Activated T-cell treated with anti-CD3 and anti-CD28 coated beads, Interleukin-2, amount 50 U/mL, for 24 hours (primary cell): ENCODE measurements around the gene TRPV2.
"Not testable (repeated sequence)": the region's sequence is repeated elsewhere in the genome, so short reads cannot be mapped to it uniquely, and the experiment has no call there.

Source experiments
- DNase-seq: peaks from one replicate; pipeline ENCODE4 v3.0.0-alpha.2; 2020
- H3K27ac Mint-ChIP-seq: 2 replicates; pipeline ENCODE4 v1.8.0; 2020; ENCODE audit warnings: mild to moderate bottlenecking, mixed read lengths
- H3K27me3 Mint-ChIP-seq: 2 replicates; pipeline ENCODE4 v1.8.0; 2020; ENCODE audit warnings: mixed read lengths
- H3K36me3 Mint-ChIP-seq: 2 replicates; pipeline ENCODE4 v1.8.0; 2020; ENCODE audit warnings: low read depth, mixed read lengths
- H3K4me1 Mint-ChIP-seq: 2 replicates; pipeline ENCODE4 v1.8.0; 2020; ENCODE audit warnings: low read depth, mixed read lengths
- H3K4me3 Mint-ChIP-seq: 2 replicates; pipeline ENCODE4 v1.8.0; 2020; ENCODE audit warnings: mild to moderate bottlenecking, moderate library complexity, mixed read lengths
- H3K9me3 Mint-ChIP-seq: 2 replicates; pipeline ENCODE4 v1.8.0; 2020; ENCODE audit warnings: mixed read lengths

Gene TRPV2

GRCh38 chr17:16438173-16438556 is 22.8 kb downstream of the TRPV2 start:
- H3K4me1 Mint-ChIP-seq = peaks cover 44% of the 10 kb centered on the region
- peak overlapping the region; percentile 100 for H3K27ac Mint-ChIP-seq
- no peaks in the 10 kb centered on the region for H3K27me3 Mint-ChIP-seq
- no peaks in the 10 kb centered on the region for H3K9me3 Mint-ChIP-seq
- H3K4me3 Mint-ChIP-seq = peak overlapping the region; percentile 99
- peaks cover 60% of the 10 kb centered on the region for H3K36me3 Mint-ChIP-seq
- DNase-seq = no peak

- H3K4me1 Mint-ChIP-seq = peaks cover 46% of the 10 kb centered on the region
- no peaks in the 10 kb centered on the region for H3K27me3 Mint-ChIP-seq
- H3K36me3 Mint-ChIP-seq = peaks cover 60% of the 10 kb centered on the region
- peak; percentile 94 for DNase-seq
- H3K27ac Mint-ChIP-seq = peak overlapping the region; percentile 100
- H3K9me3 Mint-ChIP-seq = no peaks in the 10 kb centered on the region
- H3K4me3 Mint-ChIP-seq = peak overlapping the region; percentile 99
Observed at GRCh38 chr17:16438557-16439302, 23.4 kb downstream of the TRPV2 start.

- Mint-ChIP-seq H3K27me3 (no peaks in the 10 kb centered on the region), H3K4me3 (peak overlapping the region; percentile 99), H3K36me3 (peaks cover 66% of the 10 kb centered on the region), H3K4me1 (peaks cover 51% of the 10 kb centered on the region), H3K27ac (peak overlapping the region; percentile 100), H3K9me3 (no peaks in the 10 kb centered on the region)
- no peak for DNase-seq
Observed at GRCh38 chr17:16439303-16439791, 24.0 kb downstream of the TRPV2 start.

- H3K36me3 Mint-ChIP-seq = peaks cover 71% of the 10 kb centered on the region
- H3K27ac Mint-ChIP-seq = peak overlapping the region; percentile 100
- H3K4me1 Mint-ChIP-seq = peaks cover 54% of the 10 kb centered on the region
- H3K9me3 Mint-ChIP-seq = no peaks in the 10 kb centered on the region
- H3K27me3 Mint-ChIP-seq = no peaks in the 10 kb centered on the region
- peak overlapping the region; percentile 99 for H3K4me3 Mint-ChIP-seq
- DNase-seq = no peak
Observed at GRCh38 chr17:16439811-16440351, 24.5 kb downstream of the TRPV2 start.

DNA sequence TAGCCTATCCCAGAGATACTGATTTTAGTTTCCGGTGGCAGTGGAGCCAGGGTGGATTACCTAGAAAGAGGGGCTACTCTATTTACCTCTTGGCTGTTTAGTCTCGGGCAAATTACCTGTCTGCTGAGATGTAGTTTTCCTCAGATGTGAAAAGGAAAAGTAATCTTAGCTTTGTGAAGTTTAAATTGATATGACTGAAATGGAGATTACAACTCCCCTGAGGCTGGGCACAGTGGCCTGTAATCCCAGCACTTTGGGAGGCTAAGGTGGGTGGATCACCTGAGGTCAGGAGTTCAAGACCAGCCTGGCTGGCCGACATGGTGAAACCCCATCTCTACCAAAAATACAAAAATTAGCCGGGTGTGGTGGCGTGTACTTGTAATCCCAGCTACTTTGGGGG is 25.0 kb downstream of the TRPV2 start:
- Mint-ChIP-seq H3K27ac (peak overlapping the region; percentile 100), H3K4me3 (peak overlapping the region; percentile 99), H3K36me3 (peaks cover 74% of the 10 kb centered on the region), H3K4me1 (peaks cover 54% of the 10 kb centered on the region)
- not testable (repeated sequence) for H3K9me3 Mint-ChIP-seq, DNase-seq, H3K27me3 Mint-ChIP-seq

DNA sequence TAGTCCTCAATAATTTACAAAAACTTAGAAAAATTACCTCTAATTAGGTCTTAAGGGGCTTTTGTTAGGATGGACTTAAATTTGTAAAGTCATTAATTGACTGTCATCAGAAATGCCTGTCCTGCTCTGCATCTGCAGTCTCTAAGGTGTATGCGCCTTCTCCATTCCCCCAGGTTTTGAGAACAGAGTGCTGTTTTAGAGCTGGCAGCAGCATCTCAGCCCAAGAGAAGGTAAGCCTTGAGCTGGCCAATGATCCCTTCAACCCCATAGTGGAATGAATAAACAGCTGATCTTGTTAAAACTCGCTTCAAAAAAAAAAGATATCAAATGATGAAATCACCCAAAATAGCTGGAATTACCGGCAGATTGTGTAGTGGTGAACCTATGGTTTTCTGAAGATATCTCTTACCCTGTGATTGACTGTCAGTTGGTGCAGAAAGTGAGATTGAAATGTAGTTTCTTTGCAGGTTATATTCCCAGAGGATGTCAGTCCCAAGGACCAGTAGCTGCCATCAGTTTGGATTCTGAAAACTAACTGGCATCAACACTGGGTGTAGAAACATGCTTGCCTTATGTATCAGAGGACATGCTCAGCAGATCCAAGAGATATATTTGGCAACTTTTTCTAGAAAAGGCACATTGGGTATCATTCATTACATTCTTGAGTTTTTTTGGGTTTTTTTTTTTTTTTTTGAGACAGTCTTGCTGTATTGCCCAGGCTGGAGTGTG is 25.7 kb downstream of the TRPV2 start:
- Mint-ChIP-seq H3K4me3 (peak overlapping the region; percentile 99), H3K27ac (peak overlapping the region; percentile 100), H3K4me1 (peaks cover 57% of the 10 kb centered on the region), H3K27me3 (no peaks in the 10 kb centered on the region), H3K36me3 (peaks cover 81% of the 10 kb centered on the region), H3K9me3 (no peaks in the 10 kb centered on the region)
- no peak for DNase-seq

DNA sequence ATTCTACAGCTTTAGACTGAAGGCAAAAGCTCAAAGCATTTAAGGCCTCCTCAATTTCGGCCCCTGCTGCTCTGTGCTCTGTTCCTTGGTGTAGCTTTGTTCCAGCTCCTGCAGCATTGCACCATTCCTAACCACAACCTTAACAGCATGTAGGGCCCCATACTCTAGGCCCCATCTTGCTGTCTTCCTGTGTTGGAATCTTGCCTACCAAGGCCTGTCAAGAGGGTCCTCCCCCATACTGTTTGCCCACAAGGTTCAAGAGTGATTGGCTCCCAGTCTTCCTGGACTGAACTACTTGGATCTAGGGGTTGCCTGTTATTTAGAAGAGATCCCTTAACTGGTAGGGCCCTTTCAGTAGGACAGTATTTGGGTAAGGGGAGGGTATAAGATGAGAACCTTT is 26.8 kb downstream of the TRPV2 start:
- H3K27ac Mint-ChIP-seq = peak overlapping the region; percentile 100
- no peaks in the 10 kb centered on the region for H3K27me3 Mint-ChIP-seq
- DNase-seq = no peak
- H3K36me3 Mint-ChIP-seq = peaks cover 89% of the 10 kb centered on the region
- H3K4me1 Mint-ChIP-seq = peaks cover 65% of the 10 kb centered on the region
- no peaks in the 10 kb centered on the region for H3K9me3 Mint-ChIP-seq
- peak overlapping the region; percentile 99 for H3K4me3 Mint-ChIP-seq

GRCh38 chr17:16442594-16443510 is 27.5 kb downstream of the TRPV2 start:
- Mint-ChIP-seq H3K9me3 (no peaks in the 10 kb centered on the region), H3K27ac (peak overlapping the region; percentile 100), H3K4me3 (peak overlapping the region; percentile 99), H3K36me3 (peaks cover 94% of the 10 kb centered on the region), H3K4me1 (peaks cover 67% of the 10 kb centered on the region), H3K27me3 (no peaks in the 10 kb centered on the region)
- peak; percentile 56 for DNase-seq

- H3K27ac Mint-ChIP-seq = peak overlapping the region; percentile 100
- H3K27me3 Mint-ChIP-seq = no peaks in the 10 kb centered on the region
- H3K36me3 Mint-ChIP-seq = peaks cover 97% of the 10 kb centered on the region
- peaks cover 69% of the 10 kb centered on the region for H3K4me1 Mint-ChIP-seq
- peak; percentile 71 for DNase-seq
- peak overlapping the region; percentile 99 for H3K4me3 Mint-ChIP-seq
- H3K9me3 Mint-ChIP-seq = no peaks in the 10 kb centered on the region
Observed at GRCh38 chr17:16443511-16444257, 28.3 kb downstream of the TRPV2 start.

GRCh38 chr17:16444258-16444886 is 29.0 kb downstream of the TRPV2 start:
- H3K9me3 Mint-ChIP-seq = no peaks in the 10 kb centered on the region
- H3K27me3 Mint-ChIP-seq = no peaks in the 10 kb centered on the region
- H3K4me1 Mint-ChIP-seq = peaks cover 74% of the 10 kb centered on the region
- H3K36me3 Mint-ChIP-seq = peaks cover 97% of the 10 kb centered on the region
- DNase-seq = peak; percentile 59
- H3K4me3 Mint-ChIP-seq = peak overlapping the region; percentile 51
- H3K27ac Mint-ChIP-seq = peak overlapping the region; percentile 100

GRCh38 chr17:16446338-16446983 is 31.1 kb downstream of the TRPV2 start:
- DNase-seq = no peak
- Mint-ChIP-seq H3K27me3 (no peaks in the 10 kb centered on the region), H3K9me3 (no peaks in the 10 kb centered on the region), H3K36me3 (peaks cover 94% of the 10 kb centered on the region), H3K27ac (peak overlapping the region; percentile 82), H3K4me1 (peaks cover 70% of the 10 kb centered on the region), H3K4me3 (no peak overlapping the region)

DNA sequence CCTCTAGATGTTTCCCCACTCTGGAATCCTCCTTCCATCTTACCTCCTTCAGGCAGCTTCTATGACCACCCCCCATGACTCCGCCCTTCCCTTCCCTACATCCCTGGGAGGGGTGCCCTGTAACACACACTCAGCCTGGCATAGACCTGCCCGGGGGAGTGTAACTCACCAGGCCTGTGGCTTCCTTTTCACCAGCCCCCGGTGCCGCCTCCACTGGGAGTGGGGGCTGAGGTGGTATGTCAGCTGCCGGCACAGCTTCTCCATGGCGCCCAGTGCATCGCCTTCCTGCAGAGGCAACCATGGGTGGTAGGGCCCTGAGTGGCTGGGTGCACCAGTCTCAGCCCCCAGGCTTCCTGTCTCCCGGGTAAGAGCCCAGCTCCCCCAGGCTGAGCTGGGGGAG is 32.3 kb downstream of the TRPV2 start:
- Mint-ChIP-seq H3K36me3 (peaks cover 85% of the 10 kb centered on the region), H3K9me3 (no peaks in the 10 kb centered on the region), H3K27ac (peak overlapping the region; percentile 82)

GRCh38 chr17:16448490-16448889 is 33.1 kb downstream of the TRPV2 start:
- Mint-ChIP-seq H3K27ac (peak overlapping the region; percentile 82), H3K9me3 (no peaks in the 10 kb centered on the region), H3K36me3 (peaks cover 80% of the 10 kb centered on the region), H3K4me1 (peaks cover 56% of the 10 kb centered on the region), H3K27me3 (no peaks in the 10 kb centered on the region), H3K4me3 (no peak overlapping the region)
- DNase-seq = no peak

More for the DNA sequence above, 32.3 kb downstream of the TRPV2 start:
- H3K4me1 Mint-ChIP-seq = peaks cover 58% of the 10 kb centered on the region
- H3K4me3 Mint-ChIP-seq = peak overlapping the region; percentile 2
- no peak for DNase-seq
- H3K27me3 Mint-ChIP-seq = no peaks in the 10 kb centered on the region
